Measurements from ENCODE around the gene GRIFIN.

GRIFIN gene

GRCh38 chr7:2505401-2505800 is 29.2 kb upstream of the GRIFIN start:
- ChIA-PET POLR2A (no interaction called here), CTCF (interaction anchor here (0.6 kb wide), 1 partner anchor 10 kb away, joined by 4 read pairs; no protein-coding TSS in a partner anchor)
- no peak overlapping the region for H3K4me3 ChIP-seq (ENCODE audit: low read depth, low read length)
- no peak overlapping the region for H3K27ac ChIP-seq (ENCODE audit: extremely low read depth, low read depth, low read length)
- no peak for TF ChIP-seq ZNF521 (tag by site-specific recombination; IDR thresholded peaks at IDR 0.05)
- H3K4me1 ChIP-seq (ENCODE audit: control insufficient read depth, insufficient read depth, low read length): no peaks in the 10 kb centered on the region; the same call in 1 of the 2 replicates
- no peaks in the 10 kb centered on the region for H3K36me3 ChIP-seq (ENCODE audit: control insufficient read depth in 2 of 2, insufficient read depth in 1 of 2, low read length in 2 of 2)
- no peaks in the 10 kb centered on the region for H3K9me3 ChIP-seq (ENCODE audit: control insufficient read depth, insufficient read depth, low read depth, low read length)

GRCh38 chr7:2504889-2505375 is 28.7 kb upstream of the GRIFIN start:
- H3K4me1 ChIP-seq (ENCODE audit: control insufficient read depth, insufficient read depth, low read length): no peaks in the 10 kb centered on the region; the same call in 1 of the 2 replicates
- ChIA-PET CTCF (no interaction called here), POLR2A (no interaction called here)
- no peaks in the 10 kb centered on the region for H3K36me3 ChIP-seq (ENCODE audit: control insufficient read depth in 2 of 2, insufficient read depth in 1 of 2, low read length in 2 of 2)
- TF ChIP-seq ZNF600 (tag by site-specific recombination; IDR thresholded peaks at IDR 0.05) (no peak), ZIC2 (tag by site-specific recombination; IDR thresholded peaks at IDR 0.05) (peak; percentile 79), ZBTB7A (tag by site-specific recombination; IDR thresholded peaks at IDR 0.05; ENCODE audit: low read depth) (no peak), KLF17 (tag by site-specific recombination; IDR thresholded peaks at IDR 0.05) (no peak), GLI2 (tag by site-specific recombination; IDR thresholded peaks at IDR 0.05; ENCODE audit: borderline replicate concordance, low read depth) (no peak), ZNF132 (tag by site-specific recombination; IDR thresholded peaks at IDR 0.05; ENCODE audit: borderline replicate concordance) (no peak), ZNF239 (tag by site-specific recombination; IDR thresholded peaks at IDR 0.05) (no peak), ZNF19 (tag by site-specific recombination; IDR thresholded peaks at IDR 0.05; ENCODE audit: low read depth) (no peak), GLIS1 (tag by site-specific recombination; IDR thresholded peaks at IDR 0.05) (peak; percentile 61), GLIS2 (tag by site-specific recombination; IDR thresholded peaks at IDR 0.05) (0 out of 2 replicates have a peak, but pooled peaks have one; percentile 18)
- H3K27ac ChIP-seq (ENCODE audit: extremely low read depth, low read depth, low read length): no peak overlapping the region
- no peaks in the 10 kb centered on the region for H3K9me3 ChIP-seq (ENCODE audit: control insufficient read depth, insufficient read depth, low read depth, low read length)
- no peak overlapping the region for H3K4me3 ChIP-seq (ENCODE audit: low read depth, low read length)

GRCh38 chr7:2504128-2504888 is 28.1 kb upstream of the GRIFIN start:
- TF ChIP-seq ZBTB17 (tag by site-specific recombination; IDR thresholded peaks at IDR 0.05) (no peak), ZBTB11 (tag by site-specific recombination; conservative IDR thresholded peaks at IDR 0.05; ENCODE audit: low read depth) (no peak), MZF1 (tag by site-specific recombination; IDR thresholded peaks at IDR 0.05; ENCODE audit: borderline replicate concordance) (no peak)
- no peaks in the 10 kb centered on the region for H3K36me3 ChIP-seq (ENCODE audit: control insufficient read depth in 2 of 2, insufficient read depth in 1 of 2, low read length in 2 of 2)
- H3K27ac ChIP-seq (ENCODE audit: extremely low read depth, low read depth, low read length): no peak overlapping the region
- POLR2A ChIA-PET: no interaction called here
- CTCF ChIA-PET: no interaction called here
- no peak overlapping the region for H3K4me3 ChIP-seq (ENCODE audit: low read depth, low read length)
- H3K4me1 ChIP-seq (ENCODE audit: control insufficient read depth, insufficient read depth, low read length): no peaks in the 10 kb centered on the region; the same call in 1 of the 2 replicates
- H3K9me3 ChIP-seq (ENCODE audit: control insufficient read depth, insufficient read depth, low read depth, low read length): no peaks in the 10 kb centered on the region

Data from HEK293 (cell line).